IMR-90 (cell line): Measurements from ENCODE around the gene ARHGEF6. TPM values are rescaled to one million over a fixed set of nuclear protein-coding genes. Genes with fewer than 3 reads are reported as not detected.

Source experiments
- ATAC-seq: fragments of 200-7000 bp; cut with Tn5 transposase; 2 replicates; pipeline ENCODE4 v1.9.1; 2020; ENCODE audit warnings: low read depth, mild to moderate bottlenecking, moderate library complexity
- BruUV-seq: library from RNA; stranded (reverse); fragments of 400-500 nt; replicated peaks from 2 replicates; lab custom pipeline; 2021; lab: Mats Ljungman, UMichigan
- CTCF ChIA-PET: fragments of 300-600 bp; formaldehyde crosslinking; extraction: SDS; loops from one replicate; lab custom pipeline; 2021; ENCODE audit warnings: antibody characterized with exemption; lab: Yijun Ruan, JAX
- POLR2A ChIA-PET: fragments of 300-600 bp; sonication (Branson Sonifier 250); formaldehyde crosslinking; loops from one replicate; lab custom pipeline; 2022; ENCODE audit warnings: antibody characterized with exemption; ENCODE audit not compliant: unreplicated experiment; lab: Charles Lee
- DNase-seq: peaks from one replicate; pipeline ENCODE4 v3.0.0; 2013
- H2AFZ ChIP-seq: replicated peaks from 2 replicates; pipeline ENCODE3; 2013; ENCODE audit warnings: low read length, mild to moderate bottlenecking; ENCODE audit not compliant: poor library complexity
- H2AK5ac ChIP-seq: 2 replicates; pipeline ENCODE4 v1.6.1; 2013; ENCODE audit warnings: low read depth, low read length, inconsistent platforms
- H2AK9ac ChIP-seq: replicated peaks from 2 replicates; pipeline ENCODE3; 2013; ENCODE audit warnings: mild to moderate bottlenecking, low read depth, low read length, moderate library complexity; ENCODE audit not compliant: poor library complexity
- H2BK120ac ChIP-seq: 2 replicates; pipeline ENCODE4 v1.6.1; 2013; ENCODE audit warnings: low read depth, low read length, inconsistent platforms
- H2BK15ac ChIP-seq: 3 replicates; pipeline ENCODE4 v1.6.1; 2013; ENCODE audit warnings: low read depth, low read length, inconsistent platforms
- H2BK20ac ChIP-seq: 2 replicates; pipeline ENCODE4 v1.6.1; 2013; ENCODE audit warnings: low read depth, mild to moderate bottlenecking, inconsistent platforms, low read length, moderate library complexity
- H2BK5ac ChIP-seq: 2 replicates; pipeline ENCODE4 v1.6.1; 2013; ENCODE audit warnings: mild to moderate bottlenecking, low read depth, low read length, inconsistent platforms; ENCODE audit not compliant: poor library complexity, severe bottlenecking
- H3K14ac ChIP-seq: replicated peaks from 2 replicates; pipeline ENCODE4 v1.6.1; 2013; ENCODE audit warnings: low read depth, low read length, inconsistent platforms
- H3K18ac ChIP-seq: 2 replicates; pipeline ENCODE4 v1.6.1; 2013; ENCODE audit warnings: low read depth, low read length, control low read depth
- H3K23ac ChIP-seq: 2 replicates; pipeline ENCODE4 v1.6.1; 2013; ENCODE audit warnings: low read depth, low read length, inconsistent platforms
- H3K27ac ChIP-seq: 2 replicates; pipeline ENCODE4 v1.5.1; 2013; ENCODE audit warnings: mild to moderate bottlenecking, control low read depth, low read length; ENCODE audit not compliant: insufficient read depth
- H3K27me3 ChIP-seq: 2 replicates; pipeline ENCODE4 v1.6.1; 2013; ENCODE audit warnings: low read length; ENCODE audit not compliant: control insufficient read depth, insufficient read depth
- H3K36me3 ChIP-seq: 2 replicates; pipeline ENCODE4 v1.6.1; 2013; ENCODE audit warnings: low read length, mixed read lengths; ENCODE audit not compliant: control insufficient read depth, insufficient read depth
- H3K4ac ChIP-seq: 2 replicates; pipeline ENCODE4 v1.6.1; 2013; ENCODE audit warnings: low read depth, low read length, inconsistent platforms
- H3K4me1 ChIP-seq: 2 replicates; pipeline ENCODE4 v1.6.1; 2013; ENCODE audit warnings: low read length, mixed read lengths; ENCODE audit not compliant: control insufficient read depth, insufficient read depth
- H3K4me2 ChIP-seq: 2 replicates; pipeline ENCODE4 v1.6.1; 2013; ENCODE audit warnings: low read depth, mild to moderate bottlenecking, control low read depth, low read length, moderate library complexity
- H3K4me3 ChIP-seq: 2 replicates; pipeline ENCODE4 v1.5.1; 2013; ENCODE audit warnings: low read depth, mild to moderate bottlenecking, control low read depth, low read length, moderate library complexity; ENCODE audit not compliant: insufficient read depth
- H3K56ac ChIP-seq: 2 replicates; pipeline ENCODE4 v1.6.1; 2013; ENCODE audit warnings: low read length, inconsistent platforms; ENCODE audit not compliant: insufficient read depth; ENCODE audit errors: extremely low read depth
- H3K79me1 ChIP-seq, 2 experiments: 2 replicates each; pipeline ENCODE4 v1.6.1; 2013; ENCODE audit warnings: low read length in 2 of 2, inconsistent platforms in 1 of 2, low read depth in 1 of 2
- H3K9ac ChIP-seq: 2 replicates; pipeline ENCODE4 v1.6.1; 2013; ENCODE audit warnings: low read depth, low read length, control low read depth
- H3K9me1 ChIP-seq: 2 replicates; pipeline ENCODE4 v1.6.1; 2013; ENCODE audit warnings: low read length, inconsistent platforms; ENCODE audit not compliant: insufficient read depth
- H3K9me3 ChIP-seq: 2 replicates; pipeline ENCODE4 v1.6.1; 2013; ENCODE audit warnings: low read length; ENCODE audit not compliant: control insufficient read depth, insufficient read depth
- H4K20me1 ChIP-seq: 2 replicates; pipeline ENCODE4 v1.6.1; 2013; ENCODE audit warnings: low read length, inconsistent platforms; ENCODE audit not compliant: insufficient read depth
- H4K5ac ChIP-seq: 2 replicates; pipeline ENCODE4 v1.6.1; 2013; ENCODE audit warnings: mild to moderate bottlenecking, low read depth, low read length, control low read depth
- H4K8ac ChIP-seq, 2 experiments: 2 replicates each; pipeline ENCODE4 v1.6.1; 2013; ENCODE audit warnings: low read depth in 2 of 2, low read length in 2 of 2, control low read depth in 1 of 2, inconsistent platforms in 1 of 2
- H4K91ac ChIP-seq: 2 replicates; pipeline ENCODE4 v1.6.1; 2013; ENCODE audit warnings: low read depth, low read length, inconsistent platforms; ENCODE audit not compliant: insufficient read depth
- MAZ ChIP-seq: IDR thresholded peaks from 2 replicates; pipeline ENCODE4 v1.6.1; 2012; ENCODE audit warnings: low read depth, mild to moderate bottlenecking, low read length, improper control_type of control experiment, moderate library complexity, borderline replicate concordance
- NFE2L2 ChIP-seq: fragments of 150-350 bp; IDR thresholded peaks from 2 replicates; pipeline ENCODE4 v1.6.1; 2016; ENCODE audit warnings: low read depth, mild to moderate bottlenecking, low read length
- POLR2A ChIP-seq: IDR thresholded peaks from 2 replicates; pipeline ENCODE4 v1.6.1; 2012; ENCODE audit warnings: mild to moderate bottlenecking, low read depth, low read length
- RFX5 ChIP-seq: IDR thresholded peaks from 2 replicates; pipeline ENCODE4 v1.8.0; 2012; ENCODE audit warnings: low read depth, mild to moderate bottlenecking, low read length, moderate library complexity
- WGBS, 2 experiments: methylation state at CpG; one replicate each; pipeline versions ENCODE4 v1.1.5 to v1.1.7; 2013; ENCODE audit warnings: missing lambda C conversion rate in 2 of 2; ENCODE audit not compliant: insufficient read length in 1 of 2; ENCODE audit errors: extremely low coverage in 2 of 2; 5-methylcytosine and 5-hydroxymethylcytosine counted together
- dilution Hi-C: fragments of 300-500 bp; cut with HindIII; formaldehyde crosslinking; loops from one replicate; pipeline ENCODE4 v1.14.3; 2018; ENCODE audit warnings: low sequenced_read_pairs; ENCODE audit not compliant: unreplicated experiment
- in situ Hi-C: fragments of 300-500 bp; cut with MboI; formaldehyde crosslinking; loops from 3 replicates; pipeline ENCODE4 v1.14.3; 2019; ENCODE audit warnings: low sequenced_read_pairs, inconsistent platforms, mixed read lengths
- intact Hi-C: fragments of 100-400 bp; cut with micrococcal nuclease; formaldehyde crosslinking; loops from 2 replicates; pipeline ENCODE4 v1.10.0; 2022
- polyA plus RNA-seq, 3 experiments: library from polyadenylated mRNA; depleted of rRNA; stranded (reverse); fragments of >200 nt; gene quantifications; 2 replicates each; pipeline ENCODE4 v1.2.3, GENCODE V29; 2012; ENCODE audit warnings: low replicate concordance in 1 of 3
- total RNA-seq: library from RNA; depleted of rRNA; stranded (reverse); fragments of >200 nt; gene quantifications from 2 replicates; pipeline ENCODE4 v1.2.3, GENCODE V29; 2012
- TF ChIP-seq, protein P1 (sequence below): fragments of 150-350 bp; IDR thresholded peaks from 2 replicates; pipeline ENCODE4 v1.6.1; 2017; ENCODE audit warnings: mild to moderate bottlenecking, antibody characterized with exemption, low read length, low read depth

Gene ARHGEF6
- total and polyA plus RNA-seq, 2 of the 4 experiments (the other 2 are of a cell fraction), result 2.1 to 2.7 TPM

DNA sequence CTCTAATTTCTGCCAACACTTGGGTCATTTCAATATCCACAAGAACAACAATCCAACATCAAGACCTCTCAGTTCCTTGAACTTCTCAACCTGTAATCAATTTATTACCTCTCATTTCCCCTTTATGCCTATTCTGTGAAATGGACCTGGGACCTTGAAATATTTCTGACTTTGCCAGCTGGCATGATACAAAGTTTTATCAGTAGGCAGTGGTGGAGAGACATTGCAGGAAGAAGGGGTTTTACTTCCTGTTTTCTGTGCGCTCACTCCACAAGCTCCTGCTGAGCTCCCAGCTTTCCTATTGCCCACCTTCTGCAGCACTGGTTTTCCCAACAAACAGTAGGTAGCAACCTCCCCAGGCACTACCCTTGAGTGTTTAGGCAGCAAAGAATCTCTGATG lies 3.5 kb upstream of the ARHGEF6 start:
- no peaks in the 10 kb centered on the region; the same call in 1 of the 2 replicates for H3K9me1 ChIP-seq
- H4K5ac ChIP-seq, result no peak overlapping the region
- no peak overlapping the region for H3K18ac ChIP-seq
- no peak overlapping the region for H3K23ac ChIP-seq
- dilution Hi-C loops (no loop called here), in situ Hi-C loops (no loop called here), intact Hi-C loops (no loop called here)
- no peak overlapping the region for H3K14ac ChIP-seq
- no TSS peak for BruUV-seq
- 0 out of 2 replicates have a peak, but pooled peaks cover 1% of the 10 kb centered on the region for H3K27me3 ChIP-seq
- ATAC-seq (no peak), DNase-seq (no peak)
- H4K8ac ChIP-seq, result no peak overlapping the region
- peaks cover 2% of the 10 kb centered on the region; the same call in 1 of the 2 replicates for H3K4me1 ChIP-seq
- no CpG with 5 or more reads among the region's 1 CpG for WGBS, 2 experiments
- H3K4ac ChIP-seq, result no peak overlapping the region
- TF ChIP-seq RFX5, result no peak
- TF ChIP-seq NFE2L2, result no peak
- TF ChIP-seq, protein P1, sequence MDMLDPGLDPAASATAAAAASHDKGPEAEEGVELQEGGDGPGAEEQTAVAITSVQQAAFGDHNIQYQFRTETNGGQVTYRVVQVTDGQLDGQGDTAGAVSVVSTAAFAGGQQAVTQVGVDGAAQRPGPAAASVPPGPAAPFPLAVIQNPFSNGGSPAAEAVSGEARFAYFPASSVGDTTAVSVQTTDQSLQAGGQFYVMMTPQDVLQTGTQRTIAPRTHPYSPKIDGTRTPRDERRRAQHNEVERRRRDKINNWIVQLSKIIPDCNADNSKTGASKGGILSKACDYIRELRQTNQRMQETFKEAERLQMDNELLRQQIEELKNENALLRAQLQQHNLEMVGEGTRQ, result no peak
- no peak for TF ChIP-seq MAZ
- TF ChIP-seq POLR2A, result no peak
- no peaks in the 10 kb centered on the region for H3K9me3 ChIP-seq
- H3K56ac ChIP-seq, result no peak overlapping the region
- no peak overlapping the region for H2AK5ac ChIP-seq
- H4K20me1 ChIP-seq, result no peaks in the 10 kb centered on the region
- H2AK9ac ChIP-seq, result no peak overlapping the region
- no peak overlapping the region for H2AFZ ChIP-seq
- ChIA-PET POLR2A (no interaction called here), CTCF (no interaction called here)
- H3K4me2 ChIP-seq, result no peak overlapping the region
- H3K4me3 ChIP-seq, result no peak overlapping the region
- no peaks in the 10 kb centered on the region for H3K36me3 ChIP-seq
- no peak overlapping the region for H3K9ac ChIP-seq
- H3K27ac ChIP-seq, result no peak overlapping the region
- H2BK20ac ChIP-seq, result no peak overlapping the region
- H2BK15ac ChIP-seq, result no peak overlapping the region
- no peak overlapping the region for H2BK5ac ChIP-seq
- no peak overlapping the region for H2BK120ac ChIP-seq
- no peaks in the 10 kb centered on the region for H3K79me1 ChIP-seq
- no peak overlapping the region for H4K91ac ChIP-seq
